Fibroblast of mammary gland (primary cell): Measurements from ENCODE around the gene NDFIP2.

Experiments used
- DNase-seq: peaks from one replicate; pipeline ENCODE4 v3.0.0-alpha.2; 2010; ENCODE audit warnings: low read depth
- H3K4me3 ChIP-seq: 2 replicates; pipeline ENCODE4 v1.5.1; 2011; ENCODE audit warnings: low read depth, mild to moderate bottlenecking, low read length, moderate library complexity; ENCODE audit not compliant: control insufficient read depth
- CTCF ChIP-seq: conservative IDR thresholded peaks from 2 replicates; pipeline ENCODE4 v1.5.1; 2011; ENCODE audit warnings: low read depth, low read length, inconsistent platforms; ENCODE audit not compliant: control insufficient read depth, insufficient read depth

Gene NDFIP2

DNA sequence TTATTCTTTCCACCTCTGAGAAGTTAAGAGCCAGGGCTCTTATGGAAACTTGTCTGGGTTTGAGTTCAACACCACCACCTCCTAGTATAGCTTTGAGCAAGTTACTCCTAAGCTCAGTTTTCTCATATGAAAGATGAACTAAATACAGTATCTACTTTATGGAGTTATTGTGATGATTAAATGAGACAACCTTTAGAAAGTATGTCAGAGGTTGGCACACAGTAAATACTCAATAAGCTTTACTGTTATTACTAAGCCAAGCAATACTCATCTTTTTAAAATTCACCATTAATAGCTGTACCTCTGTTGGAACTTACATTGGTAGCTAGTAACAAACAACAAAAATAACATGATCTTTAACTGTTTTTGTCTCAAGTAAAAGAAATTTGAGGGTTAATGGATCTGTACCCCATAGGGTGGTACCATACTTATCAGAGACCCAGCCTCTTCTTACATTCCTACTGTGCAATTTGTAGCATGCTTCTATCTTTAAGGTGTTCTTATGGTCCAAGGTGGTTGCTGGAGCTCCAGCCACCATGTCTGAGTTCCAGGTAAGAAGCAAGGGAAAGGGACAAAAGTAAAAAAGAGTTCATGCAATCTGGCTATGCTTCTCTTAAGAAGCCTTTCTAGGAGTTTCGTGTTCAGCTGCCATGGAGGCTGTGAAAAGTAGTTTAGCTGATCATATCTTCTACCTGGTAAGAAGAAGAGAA lies 24.1 kb upstream of the NDFIP2 start:
- no peak overlapping the region for H3K4me3 ChIP-seq
- TF ChIP-seq CTCF = no peak
- DNase-seq = no peak

DNA sequence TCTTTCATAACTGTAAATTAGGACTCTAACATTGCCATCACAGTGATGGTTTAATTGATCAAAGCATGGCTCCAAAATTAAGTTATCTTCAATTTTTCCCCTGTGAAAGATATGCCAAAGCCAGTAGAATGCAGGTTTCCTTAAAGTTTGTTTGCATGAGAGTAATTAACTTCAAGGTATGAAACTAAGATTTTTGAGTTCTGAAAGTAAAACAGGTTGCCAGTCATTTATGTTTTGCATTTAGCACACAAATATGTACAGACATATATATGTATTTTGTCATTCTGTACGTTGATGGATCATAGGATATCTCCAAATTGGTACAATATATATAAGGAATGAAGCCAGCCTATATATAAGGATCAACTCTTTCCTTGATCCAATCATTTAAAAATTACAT lies 23.6 kb upstream of the NDFIP2 start:
- TF ChIP-seq CTCF = no peak
- H3K4me3 ChIP-seq = no peak overlapping the region
- DNase-seq = no peak

DNA sequence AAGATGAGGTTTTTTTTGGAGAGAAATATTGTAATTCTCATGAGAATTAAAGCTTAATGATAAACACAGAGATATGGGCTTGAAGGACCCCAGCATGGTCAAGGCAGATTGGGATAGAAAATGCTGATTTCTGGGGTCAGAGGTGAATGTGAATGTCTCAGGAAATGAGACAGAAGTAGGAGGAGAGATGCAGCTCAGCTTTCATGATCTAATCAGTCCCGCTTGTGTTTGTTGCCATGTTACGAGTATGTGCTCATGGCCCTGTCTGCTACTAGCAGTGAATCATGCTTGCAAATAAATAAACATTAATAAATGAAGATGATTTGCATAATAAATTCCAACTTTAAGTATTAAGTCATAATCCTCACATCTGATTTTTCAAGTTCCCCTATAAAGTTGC lies 23.0 kb upstream of the NDFIP2 start:
- DNase-seq = peak; percentile 90
- H3K4me3 ChIP-seq = no peak overlapping the region
- TF ChIP-seq CTCF = no peak

GRCh38 chr13:79458436-79458835 lies 22.5 kb upstream of the NDFIP2 start:
- no peak for DNase-seq
- H3K4me3 ChIP-seq = no peak overlapping the region
- TF ChIP-seq CTCF = no peak

- DNase-seq = no peak
- TF ChIP-seq CTCF = no peak
- H3K4me3 ChIP-seq = no peak overlapping the region
These were observed 21.0 kb upstream of the NDFIP2 start for GRCh38 chr13:79459906-79460305.

DNA sequence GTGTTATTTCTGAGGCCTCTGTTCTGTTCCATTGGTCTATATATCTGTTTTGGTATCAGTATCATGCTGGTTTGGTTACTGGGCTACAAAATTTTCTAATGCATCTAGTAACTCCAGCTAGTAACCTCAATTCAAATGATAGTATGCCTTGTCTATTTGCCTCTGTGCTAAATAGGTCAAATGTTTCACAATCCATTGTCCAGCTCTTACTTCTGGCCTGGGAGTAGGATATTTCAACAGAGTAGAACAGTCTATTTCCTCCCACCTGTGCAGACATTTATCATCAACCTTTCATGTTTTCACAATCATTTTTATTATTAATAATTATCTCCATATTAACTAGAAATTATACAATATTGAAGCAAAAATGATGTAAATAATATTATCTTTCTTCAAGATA lies 18.1 kb upstream of the NDFIP2 start:
- DNase-seq = no peak
- H3K4me3 ChIP-seq = no peak overlapping the region
- no peak for TF ChIP-seq CTCF

GRCh38 chr13:79463604-79464003 lies 17.4 kb upstream of the NDFIP2 start:
- TF ChIP-seq CTCF = no peak
- no peak overlapping the region for H3K4me3 ChIP-seq
- DNase-seq = no peak
